WERI-Rb-1 (cell line): Measurements from ENCODE around the gene CNTLN.

ENCODE experiments used
- DNase-seq: peaks from one replicate; pipeline ENCODE4 v3.0.0-alpha.2; 2020
- H3K27ac ChIP-seq: fragments of 250-450 bp; sonication (Bioruptor Pico); 2 replicates; pipeline ENCODE4 v1.5.1; 2020; ENCODE audit warnings: mild to moderate bottlenecking, moderate library complexity
- H3K27me3 ChIP-seq: fragments of 250-450 bp; sonication (Bioruptor Pico); 2 replicates; pipeline ENCODE4 v1.5.1; 2021; ENCODE audit warnings: mild to moderate bottlenecking, low read depth, moderate library complexity; ENCODE audit not compliant: insufficient read depth, severe bottlenecking
- H3K36me3 ChIP-seq: fragments of 250-450 bp; sonication (Bioruptor Pico); 2 replicates; pipeline ENCODE4 v1.5.1; 2020; ENCODE audit warnings: mild to moderate bottlenecking, moderate library complexity
- H3K4me3 ChIP-seq: 2 replicates; pipeline ENCODE4 v1.5.1; 2011; ENCODE audit warnings: low read depth, mild to moderate bottlenecking, control low read depth, low read length
- H3K9me3 ChIP-seq: fragments of 250-450 bp; sonication (Bioruptor Pico); 2 replicates; pipeline ENCODE4 v1.5.1; 2021; ENCODE audit warnings: mild to moderate bottlenecking, moderate library complexity; ENCODE audit not compliant: severe bottlenecking
- TF ChIP-seq, protein P1 (sequence below): IDR thresholded peaks from 2 replicates; pipeline ENCODE4 v1.5.1; 2011; ENCODE audit warnings: low read depth, mild to moderate bottlenecking, control low read depth, inconsistent platforms, low read length

Gene CNTLN

GRCh38 chr9:17528859-17529258 is 394.0 kb downstream of the CNTLN start:
- Histone ChIP-seq H3K27me3 (no peaks in the 10 kb centered on the region), H3K9me3 (no peaks in the 10 kb centered on the region), H3K36me3 (no peaks in the 10 kb centered on the region), H3K27ac (no peak overlapping the region), H3K4me3 (no peak overlapping the region)
- TF ChIP-seq, protein P1, sequence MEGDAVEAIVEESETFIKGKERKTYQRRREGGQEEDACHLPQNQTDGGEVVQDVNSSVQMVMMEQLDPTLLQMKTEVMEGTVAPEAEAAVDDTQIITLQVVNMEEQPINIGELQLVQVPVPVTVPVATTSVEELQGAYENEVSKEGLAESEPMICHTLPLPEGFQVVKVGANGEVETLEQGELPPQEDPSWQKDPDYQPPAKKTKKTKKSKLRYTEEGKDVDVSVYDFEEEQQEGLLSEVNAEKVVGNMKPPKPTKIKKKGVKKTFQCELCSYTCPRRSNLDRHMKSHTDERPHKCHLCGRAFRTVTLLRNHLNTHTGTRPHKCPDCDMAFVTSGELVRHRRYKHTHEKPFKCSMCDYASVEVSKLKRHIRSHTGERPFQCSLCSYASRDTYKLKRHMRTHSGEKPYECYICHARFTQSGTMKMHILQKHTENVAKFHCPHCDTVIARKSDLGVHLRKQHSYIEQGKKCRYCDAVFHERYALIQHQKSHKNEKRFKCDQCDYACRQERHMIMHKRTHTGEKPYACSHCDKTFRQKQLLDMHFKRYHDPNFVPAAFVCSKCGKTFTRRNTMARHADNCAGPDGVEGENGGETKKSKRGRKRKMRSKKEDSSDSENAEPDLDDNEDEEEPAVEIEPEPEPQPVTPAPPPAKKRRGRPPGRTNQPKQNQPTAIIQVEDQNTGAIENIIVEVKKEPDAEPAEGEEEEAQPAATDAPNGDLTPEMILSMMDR = no peak
- no peak for DNase-seq

GRCh38 chr9:17531642-17532254 is 396.9 kb downstream of the CNTLN start:
- DNase-seq = peak; percentile 45
- H3K4me3 ChIP-seq = no peak overlapping the region
- H3K27me3 ChIP-seq = no peaks in the 10 kb centered on the region
- no peaks in the 10 kb centered on the region for H3K9me3 ChIP-seq
- no peaks in the 10 kb centered on the region for H3K36me3 ChIP-seq
- TF ChIP-seq, protein P1 = peak; percentile 51; the same call in 1 of the 2 replicates
- H3K27ac ChIP-seq = no peak overlapping the region

GRCh38 chr9:17532461-17532860 is 397.6 kb downstream of the CNTLN start:
- no peaks in the 10 kb centered on the region for H3K27me3 ChIP-seq
- H3K27ac ChIP-seq = no peak overlapping the region
- H3K4me3 ChIP-seq = no peak overlapping the region
- no peaks in the 10 kb centered on the region for H3K9me3 ChIP-seq
- no peak for DNase-seq
- H3K36me3 ChIP-seq = no peaks in the 10 kb centered on the region
- TF ChIP-seq, protein P1 = no peak

DNA sequence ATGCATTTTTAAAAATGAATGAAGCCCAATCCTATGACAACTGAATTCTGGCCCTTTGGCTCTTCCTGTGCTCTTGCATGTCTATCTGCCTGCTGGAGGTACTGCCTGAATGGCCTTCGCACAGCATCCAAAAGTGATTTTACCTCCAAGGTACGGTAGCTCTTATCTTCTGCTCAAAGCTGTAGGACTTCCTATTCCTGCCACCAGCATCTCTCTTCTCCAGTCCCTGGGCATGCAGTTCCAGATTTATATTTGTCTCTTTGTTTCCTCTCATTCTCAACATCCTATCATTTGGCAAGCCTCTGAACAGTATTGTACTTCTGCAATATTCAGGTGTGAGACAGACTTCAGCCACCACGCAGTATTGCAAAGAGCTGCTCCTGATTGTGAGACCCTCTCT is 400.3 kb downstream of the CNTLN start:
- TF ChIP-seq, protein P1 = no peak
- no peak for DNase-seq
- H3K9me3 ChIP-seq = no peaks in the 10 kb centered on the region
- H3K27me3 ChIP-seq = no peaks in the 10 kb centered on the region
- no peak overlapping the region for H3K27ac ChIP-seq
- no peaks in the 10 kb centered on the region for H3K36me3 ChIP-seq
- no peak overlapping the region for H3K4me3 ChIP-seq

DNA sequence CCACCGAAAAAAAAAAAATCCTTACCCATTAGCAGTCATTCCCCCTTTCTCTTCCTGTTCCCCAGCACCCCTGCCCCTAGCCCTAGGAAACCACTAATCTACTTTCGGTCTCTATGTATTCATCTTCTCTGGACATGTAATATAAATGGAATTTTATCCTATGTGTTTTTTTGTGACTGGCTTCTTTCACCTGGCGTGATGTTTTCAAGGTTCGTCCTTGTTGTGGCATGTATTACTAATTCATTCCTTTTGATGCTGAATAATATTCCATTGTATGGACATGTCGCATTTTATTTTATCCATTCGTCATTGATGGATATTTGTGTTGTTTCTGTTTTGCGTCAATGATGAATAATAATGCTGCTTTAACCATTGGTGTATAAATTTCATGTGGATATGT is 401.2 kb downstream of the CNTLN start:
- TF ChIP-seq, protein P1 = no peak
- H3K36me3 ChIP-seq = no peaks in the 10 kb centered on the region
- H3K27me3 ChIP-seq = no peaks in the 10 kb centered on the region
- no peaks in the 10 kb centered on the region for H3K9me3 ChIP-seq
- DNase-seq = no peak
- H3K4me3 ChIP-seq = no peak overlapping the region
- no peak overlapping the region for H3K27ac ChIP-seq

- no peaks in the 10 kb centered on the region for H3K36me3 ChIP-seq
- H3K27ac ChIP-seq = no peak overlapping the region
- peaks cover 6% of the 10 kb centered on the region for H3K9me3 ChIP-seq
- TF ChIP-seq, protein P1 = no peak
- no peak overlapping the region for H3K4me3 ChIP-seq
- DNase-seq = no peak
- H3K27me3 ChIP-seq = no peaks in the 10 kb centered on the region
Measured at GRCh38 chr9:17551023-17551422, 416.2 kb downstream of the CNTLN start.
